Upper lobe of left lung (tissue), 4 donors: ENCODE measurements around the gene WNT11.

ENCODE experiments used
- CTCF ChIP-seq, 6 experiments: fragments of 450-650 bp in 4 of 6; fragments of 200-600 bp in 2 of 6; sonication (generic) in 2 of 6; IDR thresholded peaks; one replicate each; pipeline ENCODE4 v1.5.1; 2016 to 2019; ENCODE audit warnings: antibody characterized with exemption in 6 of 6
- EP300 ChIP-seq, 4 donors: sonication (generic); formaldehyde crosslinking; IDR thresholded peaks; one replicate each; pipeline ENCODE4 v1.5.1; 2017; ENCODE audit warnings: antibody characterized with exemption in 4 of 4, control low read depth in 2 of 4
- POLR2AphosphoS5 ChIP-seq, 2 donors: sonication (generic); formaldehyde crosslinking; IDR thresholded peaks; one replicate each; pipeline ENCODE4 v1.5.1; 2017; ENCODE audit warnings: antibody characterized with exemption in 2 of 2

- TF ChIP-seq CTCF (IDR thresholded peaks at IDR 0.05) (no peak), POLR2AphosphoS5 (IDR thresholded peaks at IDR 0.05) (no peak), EP300 (IDR thresholded peaks at IDR 0.05) (no peak)
Measured at GRCh38 chr11:76148941-76149613, 57.2 kb downstream of the WNT11 start.
